ENCODE data around the gene ATXN7L2. TPM values are rescaled to one million over a fixed set of nuclear protein-coding genes. Genes with fewer than 3 reads are reported as not detected.

Gene ATXN7L2
- total RNA-seq, 4 donors from 2014 or later = 1.6 to 2.7 (median 2.5) TPM

DNA sequence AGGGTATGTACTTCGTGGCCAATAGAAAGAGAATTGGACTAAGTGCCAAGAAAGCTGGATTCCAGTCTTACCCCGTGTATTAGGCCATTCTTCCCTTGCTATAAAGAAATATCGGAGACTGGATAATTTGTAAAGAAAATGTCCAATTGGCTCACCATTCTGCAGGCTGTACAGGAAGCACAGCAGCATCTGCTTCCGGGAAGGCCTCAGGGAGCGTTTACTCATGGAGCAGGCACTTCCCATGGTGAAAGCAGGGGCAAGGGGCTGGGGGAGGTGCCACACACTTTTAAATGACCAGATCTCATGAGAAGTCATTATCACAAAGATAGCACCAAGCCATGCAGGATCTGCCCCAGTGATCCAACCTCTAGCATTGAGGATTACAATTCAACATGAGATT, 33.6 kb downstream of the ATXN7L2 start:
- Histone ChIP-seq H3K9me3 (no peaks in the 10 kb centered on the region), H3K4me1 (no peaks in the 10 kb centered on the region), H3K36me3 (no peaks in the 10 kb centered on the region), H3K27me3 (peaks cover 5% of the 10 kb centered on the region), H3K4me3 (no peak overlapping the region), H3K27ac (no peak overlapping the region)
- TF ChIP-seq EP300 (IDR thresholded peaks at IDR 0.05) (no peak), CTCF (IDR thresholded peaks at IDR 0.05) (no peak), POLR2AphosphoS5 (IDR thresholded peaks at IDR 0.05) (no peak), POLR2A (IDR thresholded peaks at IDR 0.05) (no peak)
- whole genome bisulfite sequencing, 2 donors (ENCODE audit: low coverage in 1 of 2) = 85 to 100% methylated on average over 1 to 5 of the region's 5 CpGs
- ATAC-seq = no peak

DNA sequence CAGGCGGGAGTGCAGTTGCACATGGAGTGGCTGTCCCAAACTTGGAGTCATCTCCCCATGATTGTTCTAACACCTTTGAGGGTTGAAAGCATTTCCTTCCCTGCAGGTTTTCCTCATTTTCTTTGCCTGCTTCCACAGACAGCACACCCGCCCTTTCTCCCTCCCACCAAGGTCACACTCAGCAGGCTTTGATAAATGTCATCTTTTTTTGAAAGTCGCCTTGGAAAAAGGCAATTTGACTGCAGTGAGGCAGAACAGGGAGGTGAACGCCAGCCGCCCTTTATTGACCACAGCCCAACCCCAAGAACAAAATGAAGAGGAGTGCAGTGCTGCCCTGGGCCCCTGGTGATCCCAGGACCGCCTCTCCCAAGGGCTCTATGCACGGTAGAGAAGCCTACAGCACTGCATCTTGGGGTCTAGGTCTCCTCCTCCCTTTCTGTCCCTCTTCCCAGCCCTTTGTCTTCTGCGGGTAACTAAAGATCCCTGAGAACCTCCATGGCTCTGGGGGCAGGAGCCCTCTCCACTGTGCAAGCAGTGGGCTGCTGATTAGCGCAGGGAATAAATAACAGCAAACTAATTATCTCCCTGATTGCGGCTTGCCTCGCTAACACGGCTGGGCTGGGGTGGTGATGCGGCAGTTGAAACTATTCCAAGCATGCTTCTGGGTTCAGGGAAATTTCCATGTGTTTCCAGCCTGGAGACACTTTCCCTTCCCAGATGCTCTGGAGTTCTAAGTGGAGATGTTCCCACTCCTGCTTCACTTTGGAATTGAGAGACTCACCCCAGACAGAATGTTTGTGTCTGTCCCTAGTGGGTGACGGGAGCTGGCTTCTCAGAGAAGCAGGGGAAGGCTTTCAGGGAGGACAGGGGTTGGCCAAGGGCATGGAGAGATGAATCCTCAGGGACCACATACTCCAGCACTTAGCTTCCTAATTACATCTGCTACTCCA, 37.6 kb downstream of the ATXN7L2 start:
- no peak for ATAC-seq
- H3K4me1 ChIP-seq = no peaks in the 10 kb centered on the region
- WGBS, 2 donors (ENCODE audit: low coverage in 1 of 2) = 70 to 100% methylated on average over 1 to 7 of the region's 14 CpGs
- H3K4me3 ChIP-seq = no peak overlapping the region
- no peaks in the 10 kb centered on the region for H3K9me3 ChIP-seq
- no peaks in the 10 kb centered on the region for H3K36me3 ChIP-seq
- peaks cover 5% of the 10 kb centered on the region for H3K27me3 ChIP-seq
- no peak for TF ChIP-seq EP300 (IDR thresholded peaks at IDR 0.05)
- no peak for TF ChIP-seq POLR2A (IDR thresholded peaks at IDR 0.05)
- no peak for TF ChIP-seq CTCF (IDR thresholded peaks at IDR 0.05)
- no peak overlapping the region for H3K27ac ChIP-seq

DNA sequence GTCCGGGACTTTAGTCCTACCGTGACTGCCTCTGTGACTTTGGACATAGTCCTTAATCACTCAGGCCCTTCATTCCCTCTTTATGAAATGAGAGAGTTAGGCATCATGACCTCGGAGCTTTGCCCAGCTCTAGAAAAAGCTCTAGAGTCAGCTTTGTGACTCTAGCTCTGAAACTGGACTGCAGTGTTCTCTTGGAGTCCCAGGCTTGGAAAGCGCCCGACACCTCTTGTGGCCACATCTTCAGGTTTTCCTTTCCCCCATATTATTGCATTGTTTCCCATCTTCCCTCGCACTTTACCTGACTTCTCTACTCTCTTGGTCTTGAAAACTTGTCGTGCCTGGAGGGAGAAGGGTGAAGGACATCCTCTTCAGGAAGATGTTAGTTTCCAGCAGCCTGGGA, 38.3 kb downstream of the ATXN7L2 start:
- Histone ChIP-seq H3K9me3 (no peaks in the 10 kb centered on the region), H3K4me1 (no peaks in the 10 kb centered on the region), H3K27ac (no peak overlapping the region), H3K4me3 (no peak overlapping the region), H3K36me3 (no peaks in the 10 kb centered on the region), H3K27me3 (peaks cover 5% of the 10 kb centered on the region)
- 87% methylated on average over 6 of the region's 7 CpGs; no CpG with 5 or more reads in 1 of the 2 donors for WGBS, 2 donors (ENCODE audit: low coverage in 1 of 2)
- ATAC-seq = no peak
- TF ChIP-seq EP300 (IDR thresholded peaks at IDR 0.05) = no peak
- no peak for TF ChIP-seq POLR2AphosphoS5 (IDR thresholded peaks at IDR 0.05)
- TF ChIP-seq POLR2A (IDR thresholded peaks at IDR 0.05) = no peak
- no peak for TF ChIP-seq CTCF (IDR thresholded peaks at IDR 0.05)

- H3K4me3 ChIP-seq = no peak overlapping the region
- no peak for TF ChIP-seq POLR2A (IDR thresholded peaks at IDR 0.05)
- TF ChIP-seq CTCF (IDR thresholded peaks at IDR 0.05) = no peak
- TF ChIP-seq POLR2AphosphoS5 (IDR thresholded peaks at IDR 0.05) = no peak
- TF ChIP-seq EP300 (IDR thresholded peaks at IDR 0.05) = no peak
- H3K4me1 ChIP-seq = no peaks in the 10 kb centered on the region
- 78 to 80% methylated on average over 2 of the region's 2 CpGs for WGBS, 2 donors (ENCODE audit: low coverage in 1 of 2)
- no peak overlapping the region for H3K27ac ChIP-seq
- peaks cover 5% of the 10 kb centered on the region for H3K27me3 ChIP-seq
- H3K36me3 ChIP-seq = no peaks in the 10 kb centered on the region
- no peaks in the 10 kb centered on the region for H3K9me3 ChIP-seq
- ATAC-seq = no peak
Measured at GRCh38 chr1:109523706-109524105, 40.0 kb downstream of the ATXN7L2 start.

All from gastroesophageal sphincter (tissue), 4 donors.